Mucosa of descending colon (tissue), 3 donors: Measurements from ENCODE around the gene SPATA31D3. TPM values are rescaled to one million over a fixed set of nuclear protein-coding genes. Genes with fewer than 3 reads are reported as not detected.

Experiments
- ATAC-seq: fragments of 200-7000 bp; cut with Tn5 transposase; one replicate; pipeline ENCODE4 v1.9.1; 2020; ENCODE audit warnings: mild to moderate bottlenecking, moderate library complexity
- DNase-seq, 3 donors: peaks; one replicate each; pipeline ENCODE4 v3.0.0-alpha.2; 2020
- H3K36me3 ChIP-seq: fragments of 200-600 bp; one replicate; pipeline ENCODE4 v1.8.0; 2021; ENCODE audit warnings: low read depth, mild to moderate bottlenecking
- H3K4me1 ChIP-seq: fragments of 200-600 bp; one replicate; pipeline ENCODE4 v1.8.0; 2021; ENCODE audit warnings: low read depth, mild to moderate bottlenecking
- H3K4me3 ChIP-seq: fragments of 200-600 bp; one replicate; pipeline ENCODE4 v1.8.0; 2021; ENCODE audit warnings: mild to moderate bottlenecking
- H3K9me3 ChIP-seq: fragments of 200-600 bp; one replicate; pipeline ENCODE4 v1.8.0; 2021; ENCODE audit warnings: mild to moderate bottlenecking
- intact Hi-C, 2 donors: fragments of 100-400 bp; cut with DNase I in 1 of 2; cut with micrococcal nuclease in 1 of 2; formaldehyde crosslinking; loops; one replicate each; pipeline versions ENCODE4 v1.11.0 to v1.11.1; 2022; cut with DNase I, micrococcal nuclease
- total RNA-seq, 3 donors: library from RNA; stranded (reverse); fragmentation: NEBNext Ultra II Directional in 2 of 3; extraction: Animal tissue kit (Norgen Biotek cat#: 25700) in 2 of 3; gene quantifications; one replicate each; pipeline versions ENCODE4 v1.2.1 to v1.2.4, GENCODE V29; 2021 to 2023
- TF ChIP-seq, protein P1 (sequence below): fragments of 200-600 bp; IDR thresholded peaks from one replicate; pipeline ENCODE4 v1.8.0; 2022; ENCODE audit warnings: antibody characterized with exemption, mild to moderate bottlenecking
- donor health status: DM: no; HTN: no; CAD: no; lungs with moderate emphysema.
- donor health status: DM: no; HTN: no; CAD: no.
- donor health status: DM: no; HTN: yes; CAD: no.

Gene SPATA31D3
- total RNA-seq, 3 donors from 2014 or later, result not detected

GRCh38 chr9:81953096-81953495 is 9.8 kb downstream of the SPATA31D3 start:
- TF ChIP-seq, protein P1, sequence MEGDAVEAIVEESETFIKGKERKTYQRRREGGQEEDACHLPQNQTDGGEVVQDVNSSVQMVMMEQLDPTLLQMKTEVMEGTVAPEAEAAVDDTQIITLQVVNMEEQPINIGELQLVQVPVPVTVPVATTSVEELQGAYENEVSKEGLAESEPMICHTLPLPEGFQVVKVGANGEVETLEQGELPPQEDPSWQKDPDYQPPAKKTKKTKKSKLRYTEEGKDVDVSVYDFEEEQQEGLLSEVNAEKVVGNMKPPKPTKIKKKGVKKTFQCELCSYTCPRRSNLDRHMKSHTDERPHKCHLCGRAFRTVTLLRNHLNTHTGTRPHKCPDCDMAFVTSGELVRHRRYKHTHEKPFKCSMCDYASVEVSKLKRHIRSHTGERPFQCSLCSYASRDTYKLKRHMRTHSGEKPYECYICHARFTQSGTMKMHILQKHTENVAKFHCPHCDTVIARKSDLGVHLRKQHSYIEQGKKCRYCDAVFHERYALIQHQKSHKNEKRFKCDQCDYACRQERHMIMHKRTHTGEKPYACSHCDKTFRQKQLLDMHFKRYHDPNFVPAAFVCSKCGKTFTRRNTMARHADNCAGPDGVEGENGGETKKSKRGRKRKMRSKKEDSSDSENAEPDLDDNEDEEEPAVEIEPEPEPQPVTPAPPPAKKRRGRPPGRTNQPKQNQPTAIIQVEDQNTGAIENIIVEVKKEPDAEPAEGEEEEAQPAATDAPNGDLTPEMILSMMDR, result no peak
- DNase-seq, result no peak
- no peaks in the 10 kb centered on the region for H3K36me3 ChIP-seq
- ATAC-seq, result no peak
- H3K4me1 ChIP-seq, result no peaks in the 10 kb centered on the region
- intact Hi-C loops, result no loop called here
- H3K4me3 ChIP-seq, result no peak overlapping the region
- H3K9me3 ChIP-seq, result peaks cover 21% of the 10 kb centered on the region

DNA sequence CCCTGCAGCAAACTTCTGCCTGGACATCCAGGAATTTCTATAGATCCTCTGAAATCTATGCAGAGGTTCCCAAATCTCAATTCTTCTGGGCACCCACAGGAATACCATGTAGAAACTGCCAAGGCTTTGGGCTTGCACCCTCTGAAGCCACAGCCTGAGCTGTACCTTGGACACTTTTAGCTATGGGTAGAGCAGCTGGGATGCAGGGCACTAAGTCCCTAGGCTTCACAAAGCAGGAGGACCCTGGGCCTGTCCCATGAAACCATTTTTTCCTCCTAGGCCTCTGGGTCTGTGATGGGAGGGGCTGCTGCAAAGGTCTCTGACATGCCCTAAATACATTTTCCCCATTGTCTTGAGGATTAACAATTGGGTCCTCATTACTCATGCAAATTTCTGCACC is 12.3 kb downstream of the SPATA31D3 start:
- ATAC-seq, result no peak
- intact Hi-C loops, result no loop called here
- H3K4me1 ChIP-seq, result no peaks in the 10 kb centered on the region

GRCh38 chr9:81964218-81965171 is 21.2 kb downstream of the SPATA31D3 start:
- Histone ChIP-seq H3K9me3 (no peaks in the 10 kb centered on the region), H3K4me3 (no peak overlapping the region), H3K4me1 (no peaks in the 10 kb centered on the region), H3K36me3 (no peaks in the 10 kb centered on the region)
- intact Hi-C loops, result no loop called here
- TF ChIP-seq, protein P1, result no peak
- DNase-seq (no peak), ATAC-seq (no peak)

More for the DNA sequence above, 12.3 kb downstream of the SPATA31D3 start:
- H3K4me3 ChIP-seq, result no peak overlapping the region
- H3K9me3 ChIP-seq, result peaks cover 21% of the 10 kb centered on the region
- H3K36me3 ChIP-seq, result no peaks in the 10 kb centered on the region
- TF ChIP-seq, protein P1, result no peak
- DNase-seq, result no peak

DNA sequence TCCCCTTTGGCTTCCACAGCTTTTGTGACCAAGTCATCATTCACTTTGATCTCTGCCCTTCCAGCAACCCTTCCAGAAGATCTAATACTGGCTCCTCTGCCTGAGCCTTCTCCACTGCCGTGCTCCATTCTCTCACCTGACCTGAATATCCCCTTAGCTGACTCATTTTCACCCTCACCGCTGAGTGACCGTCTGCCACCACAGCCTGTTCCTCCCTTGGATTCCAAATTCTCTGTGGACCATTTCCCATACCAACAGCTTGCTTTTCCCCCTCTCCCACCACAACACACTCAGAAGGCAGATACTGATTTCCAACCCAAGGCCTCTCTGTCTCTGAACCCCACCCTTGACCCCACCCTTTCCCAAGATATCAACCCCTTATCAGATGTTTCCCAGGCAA is 24.7 kb downstream of the SPATA31D3 start:
- DNase-seq (no peak), ATAC-seq (no peak)
- Histone ChIP-seq H3K4me3 (no peak overlapping the region), H3K36me3 (no peaks in the 10 kb centered on the region), H3K4me1 (no peaks in the 10 kb centered on the region), H3K9me3 (no peaks in the 10 kb centered on the region)
- intact Hi-C loops, result no loop called here
- TF ChIP-seq, protein P1, result no peak

- Histone ChIP-seq H3K9me3 (no peaks in the 10 kb centered on the region), H3K4me1 (no peaks in the 10 kb centered on the region), H3K4me3 (no peak overlapping the region), H3K36me3 (no peaks in the 10 kb centered on the region)
- DNase-seq (no peak), ATAC-seq (no peak)
- intact Hi-C loops, result no loop called here
- TF ChIP-seq, protein P1, result no peak
Measured at GRCh38 chr9:81969971-81970370, 26.7 kb downstream of the SPATA31D3 start.
